ENCODE data around the gene ALX1.

Gene ALX1

DNA sequence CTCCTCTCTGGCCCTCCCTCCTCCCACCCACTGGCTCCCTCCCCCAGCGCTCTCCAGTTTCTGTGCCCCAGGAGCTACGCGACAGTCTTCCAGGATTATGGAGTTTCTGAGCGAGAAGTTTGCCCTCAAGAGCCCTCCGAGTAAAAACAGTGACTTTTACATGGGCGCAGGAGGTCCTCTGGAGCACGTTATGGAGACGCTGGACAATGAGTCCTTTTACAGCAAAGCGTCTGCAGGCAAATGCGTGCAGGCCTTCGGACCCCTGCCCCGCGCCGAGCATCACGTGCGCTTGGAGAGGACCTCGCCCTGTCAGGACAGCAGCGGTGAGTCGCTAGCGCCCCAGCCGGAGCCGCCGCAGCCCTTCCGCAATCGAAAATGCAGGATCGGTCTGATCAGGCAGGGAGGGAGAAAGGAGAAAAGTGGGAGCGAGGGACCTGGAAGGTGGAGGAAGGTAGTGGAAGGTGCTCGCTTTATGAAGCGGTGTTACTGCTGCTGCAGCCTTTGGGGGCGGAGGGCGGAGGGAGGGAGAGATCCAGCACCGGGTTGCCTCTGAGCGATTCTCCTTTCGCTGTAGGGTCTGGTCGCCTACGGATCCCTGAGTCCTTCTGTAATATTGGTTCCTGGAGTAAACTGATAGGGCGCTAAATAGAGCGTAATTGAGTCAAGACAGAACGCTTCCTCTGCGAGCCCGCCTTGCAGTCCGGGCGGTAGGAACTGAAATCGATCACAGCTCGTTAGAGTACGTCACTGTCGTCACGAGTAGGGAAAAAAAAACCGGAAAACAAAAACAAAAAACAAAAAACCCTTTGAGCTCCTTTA is at the start of gene ALX1:
Gene ALX1 (plus strand): TSS at position 56 of the 819 bp plus-strand sequence. CDS start 42 bp downstream, at position 98.
- DNase-seq: peak; percentile 61

DNA sequence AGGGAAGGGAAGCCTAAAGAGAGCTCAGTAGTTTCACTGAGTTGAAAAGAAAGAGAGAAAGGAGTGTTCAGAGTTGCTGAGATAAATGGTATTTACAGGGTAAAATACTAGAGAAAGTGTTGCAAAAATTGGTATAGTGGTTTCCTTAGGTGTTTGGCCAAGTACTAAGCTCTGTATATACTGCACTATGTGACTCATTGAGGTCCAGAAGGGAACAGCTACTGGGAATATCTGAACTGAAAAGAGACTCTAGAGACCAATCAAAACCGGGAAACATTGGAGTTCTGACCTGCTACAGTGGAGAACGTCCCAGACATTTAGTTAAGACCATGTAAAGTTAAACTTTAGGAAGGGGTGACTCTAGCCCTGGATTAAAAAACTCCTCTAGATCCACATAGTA is 42.7 kb upstream of the ALX1 start:
- DNase-seq: no peak

DNA sequence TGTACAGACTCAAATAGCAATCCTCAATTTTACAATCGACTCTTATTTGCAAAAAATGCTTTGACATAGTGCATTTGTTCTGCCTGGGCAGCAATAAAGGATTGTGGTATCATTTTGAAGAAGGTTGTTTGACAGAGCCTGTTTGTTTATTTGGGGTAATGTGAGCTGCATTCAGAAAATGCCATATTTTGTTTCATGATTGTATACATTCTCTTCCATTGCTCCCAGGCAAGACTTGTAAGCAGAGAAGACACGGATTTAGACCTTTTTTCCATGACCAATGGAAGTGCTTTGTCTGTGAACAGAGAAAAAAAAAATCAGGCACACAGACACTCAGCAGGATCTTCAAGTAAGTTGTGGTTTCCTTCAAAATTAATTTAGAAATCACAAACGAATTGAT is 35.5 kb upstream of the ALX1 start:
- DNase-seq: no peak

DNA sequence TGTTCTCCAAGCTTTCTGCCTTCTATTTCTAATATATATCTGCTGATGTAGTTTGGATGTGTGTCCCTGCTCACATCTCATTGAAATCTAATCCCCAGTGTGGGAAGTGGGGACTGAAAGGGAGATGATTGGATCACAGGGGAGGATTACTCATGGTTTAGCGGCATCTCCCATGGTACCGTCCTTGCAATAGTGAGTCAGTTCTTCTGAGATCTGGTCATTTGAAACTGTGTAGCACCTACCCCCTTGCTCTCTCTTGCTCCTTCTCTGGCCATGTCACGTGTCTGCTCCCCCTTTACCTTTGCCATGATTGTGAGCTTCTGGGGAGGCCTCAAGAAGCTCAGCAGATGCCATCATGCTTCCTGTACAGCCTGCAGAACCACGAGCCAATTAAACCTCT is 26.2 kb upstream of the ALX1 start:
- no peak for DNase-seq

DNA sequence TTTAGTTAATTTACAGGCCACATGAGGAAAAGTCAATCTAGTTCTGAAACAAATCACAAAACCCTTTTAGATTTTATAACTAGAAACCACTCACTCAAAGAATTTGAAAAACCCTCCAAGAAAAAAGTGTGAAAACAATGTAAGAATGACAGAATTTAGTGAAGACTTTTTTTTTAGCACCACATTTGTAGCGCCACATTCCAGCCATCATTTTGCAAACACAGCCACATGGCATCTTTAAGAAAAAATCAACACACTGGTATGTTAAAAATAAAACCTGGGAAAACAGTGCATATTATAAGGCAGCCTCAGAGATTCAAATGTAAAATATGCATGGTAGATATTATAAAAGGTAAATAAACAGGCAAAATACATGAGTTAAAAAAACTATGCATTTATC is 22.3 kb upstream of the ALX1 start:
- DNase-seq: no peak

DNA sequence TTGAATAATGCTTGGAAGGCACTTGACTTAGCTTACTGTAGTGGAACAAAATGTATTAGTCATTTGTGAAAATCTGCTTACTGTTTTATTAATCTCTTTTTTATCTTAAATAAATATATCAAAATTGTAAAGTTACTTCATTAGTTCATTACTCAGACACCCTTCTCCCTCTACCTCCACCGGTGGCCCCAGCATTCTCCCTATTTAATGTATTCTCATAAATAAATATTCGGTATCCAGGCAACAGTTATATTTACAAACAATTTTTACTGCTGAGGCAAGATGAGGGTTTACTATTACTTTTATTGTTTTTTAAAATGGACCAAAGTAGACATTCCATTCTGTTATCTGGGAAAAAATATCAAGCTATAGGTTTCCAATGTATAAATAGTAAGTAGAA is 19.6 kb upstream of the ALX1 start:
- no peak for DNase-seq

DNA sequence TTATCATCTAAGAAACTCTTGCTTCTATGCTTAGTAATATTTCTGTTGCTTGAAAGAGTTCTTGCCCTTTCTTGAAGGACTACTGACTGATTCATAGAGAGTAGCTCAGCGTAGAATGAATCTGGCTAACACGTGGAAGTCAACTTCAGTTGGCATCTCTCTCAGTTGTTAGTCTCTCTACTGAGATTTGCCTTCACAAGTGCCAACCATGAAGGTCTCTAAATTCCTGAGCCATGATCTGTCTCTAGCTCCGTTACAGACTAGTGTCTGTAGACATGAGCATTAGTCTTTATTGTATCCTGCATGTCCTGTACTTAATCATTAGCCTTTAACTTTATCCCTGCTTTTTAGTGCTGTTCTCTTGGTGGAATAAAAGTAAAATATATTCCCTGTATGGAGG is 19.1 kb upstream of the ALX1 start:
- DNase-seq: no peak

DNA sequence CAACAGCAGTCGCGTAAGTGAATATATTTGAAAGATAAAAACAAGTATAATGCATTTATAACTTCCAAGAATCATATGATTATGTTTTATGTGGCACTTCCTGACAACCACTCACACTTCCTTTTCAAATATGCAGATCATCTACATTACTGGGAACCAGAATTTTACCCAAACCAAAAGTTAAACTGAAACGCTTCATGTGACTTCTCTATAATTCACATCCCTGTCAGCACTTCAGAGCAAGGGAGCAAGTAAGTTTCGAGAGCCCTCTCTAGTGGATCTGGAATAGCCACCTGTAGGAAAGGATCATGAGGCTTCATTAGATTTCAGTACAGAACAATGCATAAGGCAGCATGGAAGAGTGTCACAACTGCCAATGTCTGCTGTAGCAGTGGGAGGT is 13.7 kb upstream of the ALX1 start:
- no peak for DNase-seq

DNA sequence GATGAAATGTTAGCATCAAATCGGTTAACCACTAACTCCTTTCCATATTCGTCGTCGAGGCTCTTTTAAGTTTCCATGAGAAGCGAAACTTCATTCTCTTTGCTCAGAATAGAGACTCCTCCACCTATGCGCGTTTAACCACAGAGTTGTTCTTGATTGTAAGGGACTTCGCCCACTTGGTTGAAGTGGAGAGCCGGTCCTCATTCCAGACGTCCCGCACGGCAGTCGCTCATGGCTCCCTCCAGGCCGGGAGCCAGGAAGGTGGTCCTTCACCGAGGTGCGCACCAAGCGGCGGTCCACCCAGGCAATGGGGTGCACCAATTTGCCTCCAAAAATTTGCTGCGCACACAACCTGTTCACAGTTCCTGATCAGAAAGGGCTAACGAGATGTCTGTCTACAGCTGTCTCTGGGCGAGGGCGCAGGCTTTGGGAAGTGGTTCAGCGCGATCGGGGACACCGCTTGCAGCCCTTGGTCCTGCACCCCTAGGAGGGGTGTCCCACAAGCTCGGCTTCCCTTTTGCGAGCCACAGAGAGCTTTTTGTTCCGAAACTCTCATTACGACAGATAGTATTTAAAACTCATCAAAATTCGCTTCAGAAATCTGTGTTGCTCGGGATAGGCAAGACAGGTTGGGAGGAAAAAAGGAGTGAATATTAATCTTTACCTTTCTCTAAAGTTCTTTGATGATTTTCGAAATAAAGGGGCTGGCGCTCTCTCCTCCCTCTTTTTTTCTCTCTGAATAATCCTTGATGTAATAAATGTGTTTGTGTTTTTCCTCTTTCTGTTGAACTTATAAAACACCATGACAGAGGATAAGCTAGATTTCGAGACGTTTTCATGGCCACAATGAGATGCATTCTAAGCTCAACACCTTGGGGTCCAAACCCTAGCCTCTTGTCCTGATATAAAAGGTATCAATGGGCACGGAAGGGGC is 6.4 kb upstream of the ALX1 start:
- DNase-seq: peak; percentile 36

DNA sequence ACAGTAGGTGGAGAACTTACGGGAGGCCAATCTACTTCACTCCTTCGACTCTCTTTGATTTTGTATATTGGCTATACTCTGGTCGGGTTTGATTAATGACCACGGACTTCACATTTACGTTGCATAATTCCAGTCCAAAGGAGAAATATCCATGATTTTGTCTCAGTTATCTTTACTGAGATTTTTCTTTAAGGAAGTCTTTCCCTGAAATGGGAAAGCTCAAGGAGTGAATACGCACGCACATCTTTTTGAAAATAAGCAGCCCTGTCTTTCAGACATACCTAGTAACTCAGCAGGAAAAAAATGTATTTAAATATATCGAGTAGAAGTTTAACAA is 5.7 kb upstream of the ALX1 start:
- DNase-seq: no peak

DNA sequence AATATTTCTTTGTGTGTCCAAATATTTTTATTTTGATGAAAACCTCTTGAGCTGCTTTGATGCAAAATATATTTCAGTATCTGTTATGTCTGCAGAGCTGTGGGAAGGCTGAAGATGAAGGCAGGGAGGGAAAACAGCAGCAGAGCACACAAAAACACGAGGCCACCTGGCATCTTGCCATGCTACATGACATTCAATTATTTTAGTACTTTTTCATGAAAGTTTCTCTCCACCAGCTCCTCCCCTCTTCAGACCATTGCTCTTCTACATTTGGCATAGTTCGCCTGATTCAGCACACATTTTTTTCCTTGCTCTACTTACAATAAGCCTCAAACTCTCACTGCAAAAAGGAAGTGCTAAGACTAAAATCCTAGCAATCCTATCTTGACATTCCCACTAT is 4.6 kb upstream of the ALX1 start:
- no peak for DNase-seq

DNA sequence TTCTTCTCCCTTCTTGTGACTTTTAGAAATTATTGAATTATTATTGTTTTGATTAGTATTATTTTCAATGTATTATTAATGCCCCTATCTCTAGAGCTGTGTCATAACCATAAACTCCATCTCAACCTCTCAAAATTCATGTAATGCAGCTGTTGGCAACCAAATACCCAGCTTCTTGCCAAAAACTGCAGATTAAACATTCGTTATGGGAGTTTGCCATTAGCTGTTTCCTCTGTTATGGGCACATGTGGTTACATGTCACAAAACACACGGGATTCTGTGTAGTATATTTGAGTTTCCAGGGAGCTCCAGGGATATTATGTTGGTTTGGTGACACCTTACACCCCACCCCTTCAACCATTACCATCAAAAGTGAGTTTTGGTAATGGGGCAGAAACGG is 2.8 kb upstream of the ALX1 start:
- DNase-seq: no peak

DNA sequence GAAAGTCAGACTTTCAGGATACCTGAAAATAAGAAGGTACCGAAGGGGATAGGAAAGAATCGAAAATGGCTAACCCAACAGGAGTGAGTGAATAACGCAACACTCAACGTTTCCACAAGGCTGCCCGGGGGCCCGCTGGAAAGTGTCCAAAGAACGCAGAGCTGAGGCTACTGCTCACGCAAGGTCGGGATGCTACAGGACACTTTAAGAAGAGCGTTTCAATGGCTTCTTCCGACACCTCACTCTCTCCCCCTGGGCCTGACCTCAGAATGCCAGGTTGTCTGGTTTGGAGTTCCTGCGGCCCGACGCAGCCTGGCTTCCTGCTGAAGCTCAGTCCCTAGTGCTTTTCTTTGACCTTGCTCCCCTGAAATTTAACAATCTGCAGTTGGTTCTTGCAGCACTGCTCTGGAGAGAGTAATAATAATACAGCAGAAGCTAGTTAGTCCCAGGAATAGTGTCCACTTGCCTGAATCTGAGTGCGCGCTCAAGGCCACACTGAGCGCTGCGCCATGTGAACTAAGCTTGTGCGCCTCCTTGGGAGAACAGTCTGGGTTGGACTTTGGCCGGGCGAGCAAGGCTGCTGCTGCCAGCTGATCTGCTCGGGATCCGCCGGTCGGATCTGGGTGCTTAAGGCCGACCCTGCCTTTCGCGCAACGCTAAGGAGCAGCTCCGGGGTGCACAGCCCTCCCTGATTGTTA is 2.0 kb upstream of the ALX1 start:
- DNase-seq: no peak

DNA sequence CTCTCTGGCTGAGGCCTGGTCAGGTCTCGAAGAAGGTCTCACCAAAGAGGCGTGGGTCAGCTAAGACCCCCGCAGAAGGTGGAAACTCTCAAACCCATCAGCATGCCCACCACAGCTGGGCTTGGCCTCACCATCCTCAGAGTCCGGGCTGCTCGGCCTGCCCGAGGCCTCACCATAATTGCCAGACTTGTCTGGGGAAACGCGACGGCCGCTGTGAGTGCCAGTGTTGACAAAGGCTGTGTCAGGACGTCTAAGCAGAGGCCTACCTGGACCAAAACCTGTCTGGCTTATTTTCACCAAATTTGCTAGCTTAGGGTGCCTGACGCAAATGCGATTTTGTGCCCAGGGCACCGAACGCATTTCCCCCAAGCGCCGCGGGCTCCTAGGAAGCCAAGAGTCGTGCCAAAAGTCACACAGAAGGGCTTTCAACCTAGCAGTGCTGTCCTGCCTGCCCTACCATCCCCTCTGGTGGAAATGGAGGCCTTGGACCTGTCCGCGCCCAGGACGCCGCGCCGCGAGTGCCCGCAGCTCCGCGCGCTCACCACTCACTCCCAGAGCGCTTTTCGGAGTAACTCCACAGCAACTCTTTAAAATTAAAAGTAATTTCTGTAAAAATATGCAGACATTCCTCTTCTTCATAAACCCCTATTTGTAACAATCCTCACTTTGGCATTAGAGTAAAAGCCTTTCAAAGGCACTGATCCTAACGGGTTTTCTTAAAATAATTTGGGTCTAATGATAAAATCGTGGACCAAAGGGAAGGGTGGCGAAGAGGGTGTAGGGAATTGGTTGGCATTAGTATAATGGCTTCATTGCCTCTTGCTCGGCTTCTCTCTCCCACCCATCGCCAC is 1.2 kb upstream of the ALX1 start:
- DNase-seq: peak; percentile 25

DNA sequence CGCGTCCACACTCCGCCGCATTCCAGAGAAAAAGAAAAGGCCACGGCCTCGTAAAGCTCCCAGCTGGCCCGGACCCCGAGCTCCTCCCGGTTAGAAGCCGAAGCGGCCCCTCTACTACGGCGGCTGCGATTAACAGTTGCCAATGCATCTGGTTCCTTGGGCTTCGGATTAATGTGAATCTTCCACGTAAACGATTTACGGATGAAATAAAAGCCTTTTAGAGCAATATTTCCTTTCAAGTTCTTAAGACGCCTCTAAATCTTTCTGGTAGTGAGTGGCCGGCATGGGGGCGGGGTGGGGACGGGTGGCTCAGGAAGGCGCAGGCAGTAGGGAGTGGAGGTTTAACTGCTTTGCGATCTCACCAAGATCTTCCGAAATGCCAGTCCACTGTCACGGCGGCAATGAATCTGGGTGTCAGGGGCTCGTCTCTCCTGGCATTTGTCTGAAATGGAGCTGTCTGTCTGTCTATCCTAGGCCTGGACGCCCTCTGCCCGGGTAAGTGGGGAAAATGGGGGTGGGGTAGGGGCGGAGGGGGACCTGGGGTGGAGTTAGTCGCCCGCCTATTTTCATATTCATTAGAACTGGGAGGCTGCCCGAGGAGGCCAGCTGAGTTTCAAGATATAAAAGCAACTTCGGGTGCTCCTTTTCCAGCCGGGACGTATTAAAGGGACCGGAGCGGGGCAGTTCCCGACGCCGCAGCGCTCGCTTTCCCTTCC is 413 bp upstream of the ALX1 start:
- peak; percentile 73 for DNase-seq

DNA sequence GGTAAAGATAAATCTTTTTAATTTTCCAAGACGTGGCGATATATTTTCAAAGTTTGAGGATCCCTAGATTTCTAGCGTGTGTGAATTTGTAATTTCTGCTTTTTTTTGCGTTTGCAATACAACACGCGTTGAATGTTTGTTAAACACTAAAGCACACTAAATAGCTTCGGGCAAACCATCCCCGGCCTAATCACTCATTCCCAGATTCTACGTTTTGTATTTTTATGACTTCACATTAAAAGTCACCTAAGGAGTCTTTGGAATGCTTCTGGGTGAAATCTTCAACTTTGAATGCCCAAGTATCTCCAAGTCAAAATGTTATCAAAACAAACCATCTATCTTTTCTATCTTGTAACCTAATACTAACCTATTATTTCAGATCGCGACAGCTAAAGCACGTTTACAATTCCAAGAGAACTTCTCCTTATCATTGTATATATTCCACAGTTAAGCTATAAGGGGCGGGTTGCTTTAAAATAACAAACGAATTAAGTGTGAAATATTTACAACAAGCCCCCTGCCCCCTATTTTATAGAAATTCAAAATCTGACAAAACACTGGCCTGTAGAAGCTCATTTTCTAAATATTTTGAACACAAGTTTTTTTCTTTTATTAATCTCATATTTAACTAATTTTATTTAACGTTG is 1.1 kb downstream of the ALX1 start:
- DNase-seq: peak; percentile 17

DNA sequence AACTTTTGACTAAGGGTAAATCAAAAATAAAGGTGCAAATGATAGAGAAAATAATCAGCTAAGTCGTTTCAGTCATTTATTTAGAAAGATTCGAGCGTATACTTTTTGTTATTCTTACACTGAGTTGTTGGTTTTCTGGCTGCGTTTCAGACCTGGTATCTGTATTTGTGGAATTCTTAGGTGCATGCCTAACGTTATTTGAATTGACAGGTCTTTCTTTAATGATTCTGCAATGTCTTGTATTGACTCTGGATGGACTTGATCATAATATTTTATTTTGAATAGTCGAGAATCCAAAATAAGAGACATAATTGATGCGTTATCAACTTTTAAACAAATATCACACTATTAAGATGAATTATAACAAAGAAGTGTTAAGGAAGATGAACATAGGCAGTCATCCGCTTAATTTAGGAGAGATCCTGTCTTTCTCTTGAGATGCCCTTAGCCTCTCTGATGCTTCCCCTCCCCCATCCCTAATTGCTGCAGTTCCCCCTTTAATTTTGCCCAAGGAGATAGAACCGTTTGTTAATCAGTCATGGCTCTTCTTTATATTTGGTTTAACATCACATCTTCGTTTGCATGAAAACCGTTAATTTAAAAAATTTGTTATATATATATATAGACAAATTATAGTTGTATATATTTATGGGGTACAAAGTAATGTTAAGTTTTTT is 1.8 kb downstream of the ALX1 start:
- no peak for DNase-seq

DNA sequence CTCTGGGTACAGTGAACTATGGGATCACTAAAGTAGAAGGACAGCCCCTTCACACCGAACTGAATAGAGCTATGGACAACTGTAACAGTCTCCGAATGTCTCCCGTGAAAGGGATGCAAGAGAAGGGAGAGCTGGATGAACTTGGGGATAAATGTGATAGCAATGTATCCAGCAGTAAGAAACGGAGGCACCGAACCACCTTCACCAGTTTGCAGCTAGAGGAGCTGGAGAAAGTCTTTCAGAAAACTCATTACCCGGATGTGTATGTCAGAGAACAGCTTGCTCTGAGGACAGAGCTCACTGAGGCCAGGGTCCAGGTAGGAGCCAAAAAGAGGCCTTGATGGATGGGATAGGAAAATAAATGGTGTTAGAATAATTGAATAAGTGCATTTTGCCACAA is 3.5 kb downstream of the ALX1 start:
- peak; percentile 11 for DNase-seq

DNA sequence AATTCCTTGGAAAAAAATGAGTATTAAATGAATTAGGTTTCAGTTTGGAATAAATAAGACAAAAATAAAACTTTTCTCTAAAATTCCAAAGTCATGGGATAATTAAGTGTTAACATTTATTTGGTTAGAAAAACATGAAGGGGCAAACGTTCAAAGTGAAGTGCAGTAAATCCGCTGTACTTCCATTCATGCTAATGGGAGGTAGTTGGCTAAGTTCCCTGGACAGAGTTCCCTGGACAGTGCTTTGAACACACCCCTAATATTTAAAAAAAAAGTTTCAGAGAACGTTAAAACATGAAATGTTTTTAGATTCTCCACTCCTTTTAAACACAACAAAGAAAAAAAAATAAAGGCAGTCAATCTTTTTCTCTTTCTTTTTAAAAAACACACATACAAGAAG is 16.3 kb downstream of the ALX1 start:
- DNase-seq: no peak

DNA sequence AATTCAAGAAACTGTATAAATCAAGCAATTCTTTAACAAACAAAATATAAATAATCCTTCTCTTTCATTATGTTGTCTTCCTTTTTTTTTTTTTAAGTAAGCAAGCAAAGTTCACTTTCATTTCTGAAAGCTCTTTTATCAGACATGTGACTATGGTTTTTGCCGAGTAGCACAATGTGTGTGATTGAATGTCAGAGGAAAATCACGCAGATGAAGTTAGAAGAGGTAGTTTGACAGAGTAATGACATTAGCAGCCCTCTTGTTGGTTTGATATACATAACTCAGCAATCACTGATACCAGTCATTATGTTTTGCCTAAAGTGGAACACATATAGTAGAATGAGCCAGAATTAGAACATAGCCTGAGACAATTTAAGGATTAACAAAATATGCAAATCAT is 19.0 kb downstream of the ALX1 start:
- no peak for DNase-seq

DNA sequence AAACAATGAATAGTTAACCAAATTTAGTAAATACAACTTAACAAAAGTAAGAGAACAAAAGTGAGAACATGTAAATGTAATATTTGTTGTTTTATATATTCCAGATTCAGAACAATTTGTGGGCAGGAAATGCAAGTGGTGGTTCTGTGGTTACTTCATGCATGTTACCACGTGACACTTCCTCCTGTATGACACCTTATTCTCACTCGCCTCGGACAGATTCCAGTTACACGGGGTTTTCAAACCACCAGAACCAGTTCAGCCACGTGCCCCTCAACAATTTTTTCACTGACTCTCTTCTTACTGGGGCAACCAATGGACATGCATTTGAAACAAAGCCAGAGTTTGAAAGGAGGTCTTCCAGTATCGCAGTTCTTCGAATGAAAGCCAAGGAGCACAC is 21.0 kb downstream of the ALX1 start:
- DNase-seq: no peak

Measured in left hindlimb (tissue), 1 donor.